ENCODE results near the gene NTRK1. TPM values are rescaled to one million over a fixed set of nuclear protein-coding genes. Genes with fewer than 3 reads are reported as not detected.

NTRK1 gene
- total and polyA plus RNA-seq, 2 of the 4 experiments (the other 2 are of a cell fraction), result not detected

- Histone ChIP-seq H3K4ac (ENCODE audit: low read depth, low read length) (no peak overlapping the region), H4K5ac (ENCODE audit: low read depth, low read length) (no peak overlapping the region), H2AK9ac (replicated peaks; ENCODE audit: low read depth, low read length, poor library complexity) (no peak overlapping the region), H3K9me3 (ENCODE audit: control insufficient read depth, insufficient read depth, low read length) (no peaks in the 10 kb centered on the region), H2BK120ac (ENCODE audit: low read depth, low read length) (no peak overlapping the region), H2AFZ (replicated peaks; ENCODE audit: low read length, poor library complexity) (no peak overlapping the region), H3K23ac (ENCODE audit: low read depth, low read length) (no peak overlapping the region), H2BK15ac (ENCODE audit: low read depth, low read length) (no peak overlapping the region), H3K79me1 (ENCODE audit: low read depth in 1 of 2, low read length in 2 of 2) (no peaks in the 10 kb centered on the region), H2BK5ac (ENCODE audit: low read depth, low read length, poor library complexity, severe bottlenecking) (no peak overlapping the region), H3K9ac (ENCODE audit: low read depth, low read length) (no peak overlapping the region), H3K14ac (replicated peaks; ENCODE audit: low read depth, low read length) (no peak overlapping the region), H3K56ac (ENCODE audit: extremely low read depth, insufficient read depth, low read length) (no peak overlapping the region), H3K4me3 (ENCODE audit: insufficient read depth, low read depth, low read length) (no peak overlapping the region), H3K9me1 (ENCODE audit: insufficient read depth, low read length) (no peaks in the 10 kb centered on the region), H3K27me3 (ENCODE audit: control insufficient read depth, insufficient read depth, low read length) (peaks cover 70% of the 10 kb centered on the region), H3K27ac (ENCODE audit: insufficient read depth, low read length) (no peak overlapping the region), H4K8ac (ENCODE audit: low read depth in 2 of 2, low read length in 2 of 2) (no peak overlapping the region), H2AK5ac (ENCODE audit: low read depth, low read length) (no peak overlapping the region), H3K18ac (ENCODE audit: low read depth, low read length) (no peak overlapping the region), H3K4me2 (ENCODE audit: low read depth, low read length) (no peak overlapping the region), H2BK20ac (ENCODE audit: low read depth, low read length) (no peak overlapping the region), H4K91ac (ENCODE audit: insufficient read depth, low read depth, low read length) (no peak overlapping the region), H3K36me3 (ENCODE audit: control insufficient read depth, insufficient read depth, low read length) (no peaks in the 10 kb centered on the region), H3K4me1 (ENCODE audit: control insufficient read depth, insufficient read depth, low read length) (no peaks in the 10 kb centered on the region), H4K20me1 (ENCODE audit: insufficient read depth, low read length) (no peaks in the 10 kb centered on the region; the same call in 1 of the 2 replicates)
- in situ Hi-C loops (cut with MboI; ENCODE audit: low sequenced_read_pairs) (loop anchor here (10.0 kb wide), 1 partner anchor 192 kb away; no protein-coding TSS in a partner anchor), intact Hi-C loops (cut with micrococcal nuclease) (no loop called here), dilution Hi-C loops (cut with HindIII; ENCODE audit: low sequenced_read_pairs, unreplicated experiment) (no loop called here)
- POLR2A ChIA-PET (ENCODE audit: unreplicated experiment), result no interaction called here
- ATAC-seq (ENCODE audit: low read depth) (no peak), DNase-seq (no peak)
- TF ChIP-seq MAFK (IDR thresholded peaks at IDR 0.05; ENCODE audit: low read depth, low read length) (no peak), ELK1 (IDR thresholded peaks at IDR 0.05; ENCODE audit: borderline replicate concordance, low read depth, low read length) (no peak), MXI1 (IDR thresholded peaks at IDR 0.05; ENCODE audit: borderline replicate concordance, low read depth, low read length) (no peak), POLR2A (IDR thresholded peaks at IDR 0.05; ENCODE audit: low read depth, low read length) (no peak), RCOR1 (IDR thresholded peaks at IDR 0.05; ENCODE audit: insufficient replicate concordance, low read length) (no peak), RFX5 (IDR thresholded peaks at IDR 0.05; ENCODE audit: low read depth, low read length) (no peak), NFE2L2 (IDR thresholded peaks at IDR 0.05; ENCODE audit: low read depth, low read length) (no peak), MAZ (IDR thresholded peaks at IDR 0.05; ENCODE audit: borderline replicate concordance, low read depth, low read length) (no peak)
- no CpG with 5 or more reads among the region's 6 CpGs for WGBS, 2 experiments (ENCODE audit: extremely low coverage in 2 of 2, insufficient read length in 1 of 2)
- CTCF ChIA-PET, result interaction anchor here (1.0 kb wide), 1 partner anchor 41 kb away, joined by 3 read pairs; no protein-coding TSS in a partner anchor
- BruUV-seq (replicated peaks), result no TSS peak
Measured at GRCh38 chr1:156886583-156887281, 26.1 kb downstream of the NTRK1 start.
